Measurements from ENCODE around the gene FGD5. TPM values are rescaled to one million over a fixed set of nuclear protein-coding genes. Genes with fewer than 3 reads are reported as not detected.

FGD5 gene
- total RNA-seq, 1 donor, result 0.10 TPM

GRCh38 chr3:14876921-14877333 lies 58.2 kb downstream of the FGD5 start:
- Histone ChIP-seq H3K9me3 (ENCODE audit: low read depth, low read length) (no peaks in the 10 kb centered on the region), H3K4me3 (ENCODE audit: low read length) (no peak overlapping the region), H3K27me3 (ENCODE audit: insufficient read depth, low read length) (no peaks in the 10 kb centered on the region), H3K4me1 (ENCODE audit: insufficient read depth, low read length) (no peaks in the 10 kb centered on the region)

- Histone ChIP-seq H3K9me3 (ENCODE audit: low read depth, low read length) (no peaks in the 10 kb centered on the region), H3K4me1 (ENCODE audit: insufficient read depth, low read length) (no peaks in the 10 kb centered on the region), H3K4me3 (ENCODE audit: low read length) (no peak overlapping the region), H3K27me3 (ENCODE audit: insufficient read depth, low read length) (no peaks in the 10 kb centered on the region)
Measured at GRCh38 chr3:14877469-14877868, 58.7 kb downstream of the FGD5 start.

- Histone ChIP-seq H3K27me3 (ENCODE audit: insufficient read depth, low read length) (no peaks in the 10 kb centered on the region), H3K9me3 (ENCODE audit: low read depth, low read length) (no peaks in the 10 kb centered on the region), H3K4me1 (ENCODE audit: insufficient read depth, low read length) (no peaks in the 10 kb centered on the region), H3K4me3 (ENCODE audit: low read length) (no peak overlapping the region)
Measured at GRCh38 chr3:14879211-14879874, 60.6 kb downstream of the FGD5 start.

- no peaks in the 10 kb centered on the region for H3K27me3 ChIP-seq (ENCODE audit: insufficient read depth, low read length)
- H3K4me1 ChIP-seq (ENCODE audit: insufficient read depth, low read length), result no peaks in the 10 kb centered on the region
- H3K4me3 ChIP-seq (ENCODE audit: low read length), result no peak overlapping the region
- H3K9me3 ChIP-seq (ENCODE audit: low read depth, low read length), result no peaks in the 10 kb centered on the region
Measured at GRCh38 chr3:14880447-14881106, 61.8 kb downstream of the FGD5 start.

- Histone ChIP-seq H3K4me3 (ENCODE audit: low read length) (no peak overlapping the region), H3K9me3 (ENCODE audit: low read depth, low read length) (no peaks in the 10 kb centered on the region), H3K27me3 (ENCODE audit: insufficient read depth, low read length) (no peaks in the 10 kb centered on the region), H3K4me1 (ENCODE audit: insufficient read depth, low read length) (no peaks in the 10 kb centered on the region)
Measured at GRCh38 chr3:14883226-14883625, 64.5 kb downstream of the FGD5 start.

GRCh38 chr3:14884665-14885064 lies 65.9 kb downstream of the FGD5 start:
- Histone ChIP-seq H3K4me3 (ENCODE audit: low read length) (no peak overlapping the region), H3K9me3 (ENCODE audit: low read depth, low read length) (no peaks in the 10 kb centered on the region), H3K27me3 (ENCODE audit: insufficient read depth, low read length) (no peaks in the 10 kb centered on the region), H3K4me1 (ENCODE audit: insufficient read depth, low read length) (no peaks in the 10 kb centered on the region)

- Histone ChIP-seq H3K4me3 (ENCODE audit: low read length) (no peak overlapping the region), H3K27me3 (ENCODE audit: insufficient read depth, low read length) (no peaks in the 10 kb centered on the region), H3K9me3 (ENCODE audit: low read depth, low read length) (no peaks in the 10 kb centered on the region), H3K4me1 (ENCODE audit: insufficient read depth, low read length) (no peaks in the 10 kb centered on the region)
Measured at GRCh38 chr3:14885307-14885706, 66.5 kb downstream of the FGD5 start.

- no peaks in the 10 kb centered on the region for H3K4me1 ChIP-seq (ENCODE audit: insufficient read depth, low read length)
- no peaks in the 10 kb centered on the region for H3K27me3 ChIP-seq (ENCODE audit: insufficient read depth, low read length)
- no peaks in the 10 kb centered on the region for H3K9me3 ChIP-seq (ENCODE audit: low read depth, low read length)
- no peak overlapping the region for H3K4me3 ChIP-seq (ENCODE audit: low read length)
Measured at GRCh38 chr3:14886101-14886500, 67.3 kb downstream of the FGD5 start.

GRCh38 chr3:14889205-14889604 lies 70.4 kb downstream of the FGD5 start:
- Histone ChIP-seq H3K4me1 (ENCODE audit: insufficient read depth, low read length) (no peaks in the 10 kb centered on the region), H3K27me3 (ENCODE audit: insufficient read depth, low read length) (no peaks in the 10 kb centered on the region), H3K9me3 (ENCODE audit: low read depth, low read length) (no peaks in the 10 kb centered on the region), H3K4me3 (ENCODE audit: low read length) (no peak overlapping the region)

GRCh38 chr3:14889943-14890342 lies 71.2 kb downstream of the FGD5 start:
- Histone ChIP-seq H3K4me1 (ENCODE audit: insufficient read depth, low read length) (no peaks in the 10 kb centered on the region), H3K27me3 (ENCODE audit: insufficient read depth, low read length) (no peaks in the 10 kb centered on the region), H3K4me3 (ENCODE audit: low read length) (no peak overlapping the region), H3K9me3 (ENCODE audit: low read depth, low read length) (no peaks in the 10 kb centered on the region)

GRCh38 chr3:14890476-14890875 lies 71.7 kb downstream of the FGD5 start:
- H3K27me3 ChIP-seq (ENCODE audit: insufficient read depth, low read length), result no peaks in the 10 kb centered on the region
- no peak overlapping the region for H3K4me3 ChIP-seq (ENCODE audit: low read length)
- H3K9me3 ChIP-seq (ENCODE audit: low read depth, low read length), result no peaks in the 10 kb centered on the region
- H3K4me1 ChIP-seq (ENCODE audit: insufficient read depth, low read length), result no peaks in the 10 kb centered on the region

GRCh38 chr3:14891135-14892132 lies 72.7 kb downstream of the FGD5 start:
- H3K9me3 ChIP-seq (ENCODE audit: low read depth, low read length), result no peaks in the 10 kb centered on the region
- H3K4me1 ChIP-seq (ENCODE audit: insufficient read depth, low read length), result no peaks in the 10 kb centered on the region
- H3K27me3 ChIP-seq (ENCODE audit: insufficient read depth, low read length), result no peaks in the 10 kb centered on the region
- H3K4me3 ChIP-seq (ENCODE audit: low read length), result no peak overlapping the region

- no peaks in the 10 kb centered on the region for H3K4me1 ChIP-seq (ENCODE audit: insufficient read depth, low read length)
- no peaks in the 10 kb centered on the region for H3K27me3 ChIP-seq (ENCODE audit: insufficient read depth, low read length)
- H3K4me3 ChIP-seq (ENCODE audit: low read length), result no peak overlapping the region
- H3K9me3 ChIP-seq (ENCODE audit: low read depth, low read length), result no peaks in the 10 kb centered on the region
Measured at GRCh38 chr3:14892226-14892625, 73.5 kb downstream of the FGD5 start.

- Histone ChIP-seq H3K4me3 (ENCODE audit: low read length) (no peak overlapping the region), H3K9me3 (ENCODE audit: low read depth, low read length) (no peaks in the 10 kb centered on the region), H3K4me1 (ENCODE audit: insufficient read depth, low read length) (no peaks in the 10 kb centered on the region), H3K27me3 (ENCODE audit: insufficient read depth, low read length) (no peaks in the 10 kb centered on the region)
Measured at GRCh38 chr3:14894085-14894484, 75.3 kb downstream of the FGD5 start.

- no peak overlapping the region for H3K4me3 ChIP-seq (ENCODE audit: low read length)
- no peaks in the 10 kb centered on the region for H3K4me1 ChIP-seq (ENCODE audit: insufficient read depth, low read length)
- no peaks in the 10 kb centered on the region for H3K27me3 ChIP-seq (ENCODE audit: insufficient read depth, low read length)
- H3K9me3 ChIP-seq (ENCODE audit: low read depth, low read length), result no peaks in the 10 kb centered on the region
Measured at GRCh38 chr3:14897266-14897665, 78.5 kb downstream of the FGD5 start.
